ENCODE measurements around the gene TMEM204.

Gene TMEM204

DNA sequence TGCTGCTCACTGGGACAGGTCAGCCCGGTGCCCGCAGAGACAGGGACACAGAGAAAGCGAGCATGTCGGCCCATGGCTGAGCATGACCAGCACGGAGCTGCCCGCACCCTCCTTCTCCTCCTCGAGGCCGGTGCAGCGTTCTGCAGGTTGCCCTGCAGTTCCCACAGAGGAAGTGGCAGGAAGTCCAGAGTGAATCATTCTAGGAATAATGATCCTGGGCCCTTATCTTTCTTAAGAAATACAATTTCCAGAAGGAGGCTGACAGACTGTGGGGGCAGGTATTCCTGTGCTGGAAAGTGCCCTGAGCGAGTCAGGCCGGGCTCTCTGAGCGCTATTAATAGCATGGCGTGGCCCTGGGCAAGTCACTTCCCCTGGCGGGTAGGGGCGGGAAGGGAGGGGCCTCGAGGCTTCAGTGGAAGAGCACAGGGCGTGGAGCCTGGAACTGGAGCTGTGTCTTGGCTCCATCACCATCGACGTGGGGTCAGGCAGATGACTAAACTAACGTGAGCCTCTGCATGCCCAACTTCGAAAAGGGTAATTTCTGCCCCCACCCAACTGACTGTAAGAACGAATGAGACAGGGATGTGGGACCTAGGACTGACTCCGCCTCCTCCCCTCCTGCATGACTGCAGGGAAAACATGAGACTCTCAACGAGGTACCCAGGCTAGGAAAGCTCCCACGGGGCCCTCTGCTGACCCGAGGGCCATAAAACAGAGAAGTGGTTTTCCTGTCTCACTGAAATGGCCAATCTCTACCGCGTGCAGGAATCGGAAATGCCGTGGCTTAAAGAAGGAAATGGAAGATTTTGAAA, 9.8 kb downstream of the TMEM204 start:
- DNase-seq (ENCODE audit: low read depth, low spot score): peak; percentile 65
- in situ Hi-C loops (cut with HindIII; ENCODE audit: low sequenced_read_pairs): no loop called here
- TF ChIP-seq CTCF (IDR thresholded peaks at IDR 0.05; ENCODE audit: low read depth, low read length): no peak
- no peak overlapping the region for H3K4me3 ChIP-seq (ENCODE audit: low read depth, low read length)

DNA sequence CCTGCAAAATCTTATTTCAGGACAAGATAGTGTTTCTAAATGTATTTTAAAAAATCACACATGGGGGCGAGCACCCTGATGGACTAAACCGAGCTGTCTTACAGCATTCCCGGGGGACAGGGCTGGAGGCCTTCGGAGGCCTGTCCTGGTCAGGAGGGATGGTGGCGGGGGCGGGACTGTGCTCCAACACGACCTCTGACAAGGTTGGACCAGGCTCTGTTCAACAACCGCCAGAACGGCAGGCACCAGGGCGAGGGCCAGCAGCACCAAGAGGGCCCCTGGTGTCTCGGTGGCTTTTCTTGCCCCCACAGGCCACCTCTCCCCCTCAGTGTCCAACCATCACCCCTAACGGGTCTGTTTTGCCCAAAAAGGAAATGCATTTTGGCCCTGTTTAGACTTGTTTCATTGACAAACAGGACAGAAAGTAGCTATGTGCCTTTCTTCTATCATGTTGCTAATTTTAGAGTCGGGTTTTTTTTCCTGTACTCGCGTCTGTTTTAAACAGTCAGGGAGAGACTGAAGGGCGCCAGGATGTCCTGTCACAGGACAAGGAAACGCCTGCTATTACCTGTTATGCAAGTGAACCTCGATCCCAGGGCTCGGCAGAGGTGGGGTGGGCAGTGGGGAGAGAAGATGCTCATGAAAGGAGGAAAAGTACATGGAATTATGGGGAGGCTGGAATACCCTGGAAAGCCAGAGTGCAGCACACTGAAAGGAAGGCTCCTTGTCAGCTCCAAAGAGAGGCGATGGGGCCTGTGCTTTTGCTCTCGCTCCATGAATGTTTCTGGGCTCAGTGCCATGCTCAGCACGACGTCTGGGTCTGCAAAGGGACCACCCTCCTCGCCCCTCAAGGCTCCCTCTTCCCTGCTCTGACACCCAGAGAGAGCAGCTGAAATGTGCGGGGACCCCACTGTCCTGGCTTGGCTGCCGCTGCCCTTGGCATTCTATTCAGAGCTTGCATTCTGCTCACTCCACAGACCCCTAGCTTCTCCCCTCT, 11.9 kb downstream of the TMEM204 start:
- in situ Hi-C loops (cut with HindIII; ENCODE audit: low sequenced_read_pairs): no loop called here
- no peak for DNase-seq (ENCODE audit: low read depth, low spot score)
- TF ChIP-seq CTCF (IDR thresholded peaks at IDR 0.05; ENCODE audit: low read depth, low read length): no peak
- H3K4me3 ChIP-seq (ENCODE audit: low read depth, low read length): no peak overlapping the region

- in situ Hi-C loops (cut with HindIII; ENCODE audit: low sequenced_read_pairs): no loop called here
- no peak for TF ChIP-seq CTCF (IDR thresholded peaks at IDR 0.05; ENCODE audit: low read depth, low read length)
- H3K4me3 ChIP-seq (ENCODE audit: low read depth, low read length): no peak overlapping the region
- no peak for DNase-seq (ENCODE audit: low read depth, low spot score)
These were observed 13.0 kb downstream of the TMEM204 start for GRCh38 chr16:1546430-1546829.

DNA sequence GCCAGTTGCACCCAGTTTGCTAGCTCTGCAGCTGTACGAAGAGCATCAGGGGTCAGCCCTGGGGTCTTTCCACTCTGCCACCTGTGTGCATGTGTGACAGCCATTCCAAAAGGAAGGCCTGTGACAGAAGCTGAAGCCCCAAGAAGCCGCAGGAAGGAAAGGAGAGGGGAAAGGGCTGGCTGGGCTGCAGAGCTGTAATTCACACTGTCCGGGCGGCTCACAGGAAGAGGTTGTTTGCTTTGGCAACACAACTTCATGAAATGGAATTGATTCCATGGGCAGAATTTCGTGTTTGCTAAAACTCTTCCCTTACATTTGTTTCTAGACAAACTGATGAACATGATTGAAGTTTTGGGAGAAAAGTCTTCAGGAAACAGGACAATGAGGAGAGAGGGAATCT, 14.8 kb downstream of the TMEM204 start:
- in situ Hi-C loops (cut with HindIII; ENCODE audit: low sequenced_read_pairs): no loop called here
- no peak overlapping the region for H3K4me3 ChIP-seq (ENCODE audit: low read depth, low read length)
- no peak for TF ChIP-seq CTCF (IDR thresholded peaks at IDR 0.05; ENCODE audit: low read depth, low read length)
- DNase-seq (ENCODE audit: low read depth, low spot score): peak; percentile 36

- no peak for DNase-seq (ENCODE audit: low read depth, low spot score)
- H3K4me3 ChIP-seq (ENCODE audit: low read depth, low read length): no peak overlapping the region
- in situ Hi-C loops (cut with HindIII; ENCODE audit: low sequenced_read_pairs): no loop called here
- TF ChIP-seq CTCF (IDR thresholded peaks at IDR 0.05; ENCODE audit: low read depth, low read length): no peak
These were observed 15.3 kb downstream of the TMEM204 start for GRCh38 chr16:1548727-1549126.

DNA sequence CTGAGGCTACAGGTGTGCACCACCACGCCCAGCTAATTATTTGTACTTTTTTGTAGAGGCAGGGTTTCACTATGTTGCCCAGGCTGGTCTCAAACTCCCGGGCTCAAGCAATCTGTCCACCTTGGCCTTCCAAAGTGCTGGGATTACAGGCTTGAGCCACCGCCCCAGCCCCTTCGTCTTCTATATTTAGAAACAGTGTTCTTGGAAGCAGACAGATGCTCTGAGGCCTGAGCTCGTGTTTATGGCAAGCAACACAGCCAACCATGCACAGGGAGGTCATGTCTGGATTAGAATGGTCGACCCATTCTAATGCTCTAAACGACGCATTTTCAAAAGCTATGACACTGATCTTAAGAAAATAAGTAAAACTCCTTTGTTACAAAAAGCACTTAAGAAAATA, 16.6 kb downstream of the TMEM204 start:
- in situ Hi-C loops (cut with HindIII; ENCODE audit: low sequenced_read_pairs): no loop called here
- no peak overlapping the region for H3K4me3 ChIP-seq (ENCODE audit: low read depth, low read length)
- DNase-seq (ENCODE audit: low read depth, low spot score): no peak
- TF ChIP-seq CTCF (IDR thresholded peaks at IDR 0.05; ENCODE audit: low read depth, low read length): no peak

Data from astrocyte of the spinal cord (primary cell).